Mesenchymal stem cell (in vitro differentiated cells and primary cell): ENCODE measurements around the gene CENPP.
A peak's percentile ranks its signal among the peaks of the same experiment; 100 is the strongest.
"Not testable (repeated sequence)": the region's sequence is repeated elsewhere in the genome, so short reads cannot be mapped to it uniquely, and the experiment has no call there.

Experiments used
- DNase-seq: peaks from one replicate; pipeline ENCODE4 v3.0.0-alpha.2; 2013
- H2AFZ ChIP-seq: one replicate; pipeline ENCODE4 v1.6.1; 2013; ENCODE audit warnings: low read depth, mild to moderate bottlenecking, control low read depth, inconsistent platforms, low read length, moderate library complexity
- H2AK5ac ChIP-seq: 2 replicates; pipeline ENCODE4 v1.6.1; 2013; ENCODE audit warnings: low read length, moderate library complexity, mild to moderate bottlenecking, inconsistent platforms; ENCODE audit not compliant: severe bottlenecking
- H2BK120ac ChIP-seq: one replicate; pipeline ENCODE4 v1.6.1; 2013; ENCODE audit warnings: low read depth, mild to moderate bottlenecking, inconsistent platforms, low read length, moderate library complexity
- H2BK12ac ChIP-seq, 2 experiments: one replicate each; pipeline ENCODE4 v1.6.1; 2013; ENCODE audit warnings: inconsistent platforms in 2 of 2, low read length in 2 of 2, mild to moderate bottlenecking in 2 of 2, moderate library complexity in 2 of 2, control low read depth in 1 of 2
- H2BK15ac ChIP-seq: one replicate; pipeline ENCODE4 v1.6.1; 2013; ENCODE audit warnings: mild to moderate bottlenecking, low read depth, inconsistent platforms; ENCODE audit not compliant: poor library complexity, severe bottlenecking
- H2BK5ac ChIP-seq: 2 replicates; pipeline ENCODE4 v1.6.1; 2013; ENCODE audit warnings: low read depth, mild to moderate bottlenecking, low read length, control low read depth, inconsistent platforms; ENCODE audit not compliant: poor library complexity, severe bottlenecking
- H3K14ac ChIP-seq, 2 experiments: one replicate each; pipeline ENCODE4 v1.6.1; 2013; ENCODE audit warnings: inconsistent platforms in 2 of 2, low read length in 2 of 2, control low read depth in 1 of 2, mild to moderate bottlenecking in 1 of 2, moderate library complexity in 1 of 2
- H3K18ac ChIP-seq, 2 experiments: one replicate each; pipeline ENCODE4 v1.6.1; 2013; ENCODE audit warnings: inconsistent platforms in 2 of 2, low read length in 2 of 2, control low read depth in 1 of 2, low read depth in 1 of 2, mild to moderate bottlenecking in 1 of 2
- H3K23ac ChIP-seq, 2 experiments: one replicate each; pipeline ENCODE4 v1.6.1; 2013; ENCODE audit warnings: inconsistent platforms in 2 of 2, low read length in 2 of 2, mild to moderate bottlenecking in 2 of 2, moderate library complexity in 2 of 2, control low read depth in 1 of 2
- H3K27ac ChIP-seq: 2 replicates; pipeline ENCODE4 v1.5.1; 2013; ENCODE audit warnings: mild to moderate bottlenecking, moderate library complexity, low read length, control low read depth, inconsistent platforms; ENCODE audit not compliant: poor library complexity, severe bottlenecking
- H3K27me3 ChIP-seq, 2 experiments: 2 replicates each; pipeline versions ENCODE4 v1.6.1 to v1.7.0; 2013; ENCODE audit warnings: low read length in 2 of 2, mild to moderate bottlenecking in 2 of 2, moderate library complexity in 2 of 2, control low read depth in 1 of 2, inconsistent platforms in 1 of 2; ENCODE audit not compliant: control insufficient read depth in 1 of 2, insufficient read depth in 1 of 2
- H3K36me3 ChIP-seq, 2 experiments: 2 replicates each; pipeline versions ENCODE4 v1.6.1 to v1.7.0; 2013; ENCODE audit warnings: low read length in 2 of 2, control low read depth in 1 of 2, inconsistent platforms in 1 of 2, low read depth in 1 of 2, mild to moderate bottlenecking in 1 of 2; ENCODE audit not compliant: insufficient read depth in 2 of 2, control insufficient read depth in 1 of 2
- H3K4ac ChIP-seq, 2 experiments: one replicate each; pipeline ENCODE4 v1.6.1; 2013; ENCODE audit warnings: inconsistent platforms in 2 of 2, low read length in 2 of 2, mild to moderate bottlenecking in 2 of 2, moderate library complexity in 2 of 2, control low read depth in 1 of 2, low read depth in 1 of 2
- H3K4me1 ChIP-seq: 2 replicates; pipeline ENCODE4 v1.6.1; 2013; ENCODE audit warnings: low read depth, low read length, control low read depth; ENCODE audit not compliant: control insufficient read depth, insufficient read depth
- H3K4me2 ChIP-seq: 2 replicates; pipeline ENCODE4 v1.6.1; 2013; ENCODE audit warnings: low read length, mild to moderate bottlenecking, inconsistent platforms; ENCODE audit not compliant: poor library complexity, severe bottlenecking
- H3K4me3 ChIP-seq, 2 experiments: 2 replicates each; pipeline versions ENCODE4 v1.5.1 to v1.7.0; 2013; ENCODE audit warnings: low read length in 2 of 2, mild to moderate bottlenecking in 2 of 2, control low read depth in 1 of 2, low read depth in 1 of 2; ENCODE audit not compliant: insufficient read depth in 1 of 2
- H3K79me1 ChIP-seq: replicated peaks from 2 replicates; pipeline ENCODE4 v1.6.1; 2013; ENCODE audit warnings: mild to moderate bottlenecking, control low read depth, low read length, inconsistent platforms; ENCODE audit not compliant: poor library complexity, severe bottlenecking
- H3K9ac ChIP-seq: 2 replicates; pipeline ENCODE4 v1.7.0; 2013; ENCODE audit warnings: mild to moderate bottlenecking, low read length, moderate library complexity
- H3K9me3 ChIP-seq: 2 replicates; pipeline ENCODE4 v1.7.0; 2013; ENCODE audit warnings: mild to moderate bottlenecking, low read length; ENCODE audit not compliant: control insufficient read depth
- H4K8ac ChIP-seq: one replicate; pipeline ENCODE4 v1.6.1; 2013; ENCODE audit warnings: inconsistent platforms, mild to moderate bottlenecking, low read length, moderate library complexity
- H4K91ac ChIP-seq: one replicate; pipeline ENCODE4 v1.6.1; 2013; ENCODE audit warnings: mild to moderate bottlenecking, low read length, inconsistent platforms
- WGBS: methylation state at CpG from one replicate; pipeline ENCODE4 v1.1.7; 2013; ENCODE audit warnings: mixed read lengths; 5-methylcytosine and 5-hydroxymethylcytosine counted together

Gene CENPP

GRCh38 chr9:92595075-92595474, 269.3 kb downstream of the CENPP start:
- H3K23ac ChIP-seq, H2AFZ ChIP-seq, H3K9ac ChIP-seq, H3K18ac ChIP-seq, H3K4me3 ChIP-seq, H3K4me1 ChIP-seq, H4K8ac ChIP-seq, H4K91ac ChIP-seq, H3K9me3 ChIP-seq, H2BK5ac ChIP-seq, H3K79me1 ChIP-seq, H3K4ac ChIP-seq, H2AK5ac ChIP-seq, H3K4me2 ChIP-seq, DNase-seq, H3K36me3 ChIP-seq, H2BK15ac ChIP-seq, H2BK12ac ChIP-seq, H3K27ac ChIP-seq, H3K27me3 ChIP-seq, H2BK120ac ChIP-seq: not testable (repeated sequence)
- H3K14ac ChIP-seq = peak overlapping the region in 1 of 2 experiments; percentile 62
- WGBS = 100% methylated on average over 1 of the region's 1 CpG

GRCh38 chr9:92595930-92596329, 270.2 kb downstream of the CENPP start:
- H3K9ac ChIP-seq = no peak overlapping the region
- DNase-seq = no peak
- H3K27me3 ChIP-seq = no peaks in the 10 kb centered on the region
- no CpG with 5 or more reads among the region's 1 CpG for WGBS
- no peak overlapping the region for H2AK5ac ChIP-seq
- H3K14ac ChIP-seq = no peak overlapping the region
- H3K4ac ChIP-seq = no peak overlapping the region
- no peak overlapping the region for H3K23ac ChIP-seq
- no peaks in the 10 kb centered on the region for H3K36me3 ChIP-seq
- no peaks in the 10 kb centered on the region for H3K9me3 ChIP-seq
- H2BK12ac ChIP-seq = no peak overlapping the region
- H3K18ac ChIP-seq = no peak overlapping the region
- no peak overlapping the region for H2BK120ac ChIP-seq
- H4K91ac ChIP-seq = no peak overlapping the region
- no peak overlapping the region for H2BK15ac ChIP-seq
- H3K27ac ChIP-seq = no peak overlapping the region
- H3K4me3 ChIP-seq = no peak overlapping the region
- no peaks in the 10 kb centered on the region for H3K79me1 ChIP-seq
- no peak overlapping the region for H3K4me2 ChIP-seq
- no peak overlapping the region for H2AFZ ChIP-seq
- H4K8ac ChIP-seq = no peak overlapping the region
- H3K4me1 ChIP-seq = peaks cover 7% of the 10 kb centered on the region
- H2BK5ac ChIP-seq = no peak overlapping the region

- 88% methylated on average over 1 of the region's 2 CpGs for WGBS
- Histone ChIP-seq H3K4me1 (peaks cover 6% of the 10 kb centered on the region), H4K8ac (peak overlapping the region; percentile 56)
Observed at GRCh38 chr9:92598382-92598781, 272.6 kb downstream of the CENPP start.

GRCh38 chr9:92599938-92600461, 274.2 kb downstream of the CENPP start:
- Histone ChIP-seq H4K91ac (no peak overlapping the region), H2BK15ac (no peak overlapping the region), H3K14ac (no peak overlapping the region), H3K4me1 (peaks cover 6% of the 10 kb centered on the region), H3K9me3 (no peaks in the 10 kb centered on the region), H3K23ac (no peak overlapping the region), H2AFZ (no peak overlapping the region), H3K79me1 (no peaks in the 10 kb centered on the region), H4K8ac (peak overlapping the region; percentile 59), H3K36me3 (peaks cover 0 to 3% of the 10 kb centered on the region in 2 experiments), H2BK5ac (no peak overlapping the region), H3K27ac (no peak overlapping the region), H3K4me3 (no peak overlapping the region), H3K18ac (no peak overlapping the region), H2AK5ac (no peak overlapping the region), H3K27me3 (no peaks in the 10 kb centered on the region), H2BK120ac (no peak overlapping the region), H3K4ac (peak overlapping the region in 1 of 2 experiments; percentile 46), H2BK12ac (peak overlapping the region in 1 of 2 experiments; percentile 22), H3K9ac (no peak overlapping the region), H3K4me2 (no peak overlapping the region)
- 77% methylated on average over 4 of the region's 4 CpGs for WGBS
- peak; percentile 35 for DNase-seq

More at GRCh38 chr9:92598382-92598781, 272.6 kb downstream of the CENPP start:
- no peak overlapping the region for H2AFZ ChIP-seq
- no peak overlapping the region for H2BK15ac ChIP-seq
- H3K18ac ChIP-seq = peak overlapping the region in 1 of 2 experiments; percentile 14
- no peak overlapping the region for H3K23ac ChIP-seq
- H3K27ac ChIP-seq = no peak overlapping the region
- H3K27me3 ChIP-seq = no peaks in the 10 kb centered on the region
- no peaks in the 10 kb centered on the region for H3K9me3 ChIP-seq
- no peak overlapping the region for H3K4me2 ChIP-seq
- H2BK120ac ChIP-seq = no peak overlapping the region
- H3K79me1 ChIP-seq = no peaks in the 10 kb centered on the region
- peak overlapping the region; percentile 52 for H4K91ac ChIP-seq
- no peak overlapping the region for H3K9ac ChIP-seq
- H3K4me3 ChIP-seq = no peak overlapping the region
- peaks cover 0 to under 1% of the 10 kb centered on the region in 2 experiments for H3K36me3 ChIP-seq
- no peak overlapping the region for H2AK5ac ChIP-seq
- DNase-seq = no peak
- no peak overlapping the region for H2BK5ac ChIP-seq
- peak overlapping the region in 1 of 2 experiments; percentile 59 for H2BK12ac ChIP-seq
- H3K4ac ChIP-seq = no peak overlapping the region
- no peak overlapping the region for H3K14ac ChIP-seq
